IMR-90 (cell line): ENCODE data around the gene MSH4. TPM values are rescaled to one million over a fixed set of nuclear protein-coding genes. Genes with fewer than 3 reads are reported as not detected.

Experiments
- ATAC-seq: fragments of 200-7000 bp; cut with Tn5 transposase; 2 replicates; pipeline ENCODE4 v1.9.1; 2020; ENCODE audit warnings: low read depth, mild to moderate bottlenecking, moderate library complexity
- BruUV-seq: library from RNA; stranded (reverse); fragments of 400-500 nt; replicated peaks from 2 replicates; lab custom pipeline; 2021; lab: Mats Ljungman, UMichigan
- CTCF ChIA-PET: fragments of 300-600 bp; formaldehyde crosslinking; extraction: SDS; loops from one replicate; lab custom pipeline; 2021; ENCODE audit warnings: antibody characterized with exemption; lab: Yijun Ruan, JAX
- POLR2A ChIA-PET: fragments of 300-600 bp; sonication (Branson Sonifier 250); formaldehyde crosslinking; loops from one replicate; lab custom pipeline; 2022; ENCODE audit warnings: antibody characterized with exemption; ENCODE audit not compliant: unreplicated experiment; lab: Charles Lee
- DNase-seq: peaks from one replicate; pipeline ENCODE4 v3.0.0; 2013
- H2AFZ ChIP-seq: replicated peaks from 2 replicates; pipeline ENCODE3; 2013; ENCODE audit warnings: low read length, mild to moderate bottlenecking; ENCODE audit not compliant: poor library complexity
- H2AK5ac ChIP-seq: 2 replicates; pipeline ENCODE4 v1.6.1; 2013; ENCODE audit warnings: low read depth, low read length, inconsistent platforms
- H2AK9ac ChIP-seq: replicated peaks from 2 replicates; pipeline ENCODE3; 2013; ENCODE audit warnings: mild to moderate bottlenecking, low read depth, low read length, moderate library complexity; ENCODE audit not compliant: poor library complexity
- H2BK120ac ChIP-seq: 2 replicates; pipeline ENCODE4 v1.6.1; 2013; ENCODE audit warnings: low read depth, low read length, inconsistent platforms
- H2BK15ac ChIP-seq: 3 replicates; pipeline ENCODE4 v1.6.1; 2013; ENCODE audit warnings: low read depth, low read length, inconsistent platforms
- H2BK20ac ChIP-seq: 2 replicates; pipeline ENCODE4 v1.6.1; 2013; ENCODE audit warnings: low read depth, mild to moderate bottlenecking, inconsistent platforms, low read length, moderate library complexity
- H2BK5ac ChIP-seq: 2 replicates; pipeline ENCODE4 v1.6.1; 2013; ENCODE audit warnings: mild to moderate bottlenecking, low read depth, low read length, inconsistent platforms; ENCODE audit not compliant: poor library complexity, severe bottlenecking
- H3K14ac ChIP-seq: replicated peaks from 2 replicates; pipeline ENCODE4 v1.6.1; 2013; ENCODE audit warnings: low read depth, low read length, inconsistent platforms
- H3K18ac ChIP-seq: 2 replicates; pipeline ENCODE4 v1.6.1; 2013; ENCODE audit warnings: low read depth, low read length, control low read depth
- H3K23ac ChIP-seq: 2 replicates; pipeline ENCODE4 v1.6.1; 2013; ENCODE audit warnings: low read depth, low read length, inconsistent platforms
- H3K27ac ChIP-seq: 2 replicates; pipeline ENCODE4 v1.5.1; 2013; ENCODE audit warnings: mild to moderate bottlenecking, control low read depth, low read length; ENCODE audit not compliant: insufficient read depth
- H3K27me3 ChIP-seq: 2 replicates; pipeline ENCODE4 v1.6.1; 2013; ENCODE audit warnings: low read length; ENCODE audit not compliant: control insufficient read depth, insufficient read depth
- H3K36me3 ChIP-seq: 2 replicates; pipeline ENCODE4 v1.6.1; 2013; ENCODE audit warnings: low read length, mixed read lengths; ENCODE audit not compliant: control insufficient read depth, insufficient read depth
- H3K4ac ChIP-seq: 2 replicates; pipeline ENCODE4 v1.6.1; 2013; ENCODE audit warnings: low read depth, low read length, inconsistent platforms
- H3K4me1 ChIP-seq: 2 replicates; pipeline ENCODE4 v1.6.1; 2013; ENCODE audit warnings: low read length, mixed read lengths; ENCODE audit not compliant: control insufficient read depth, insufficient read depth
- H3K4me2 ChIP-seq: 2 replicates; pipeline ENCODE4 v1.6.1; 2013; ENCODE audit warnings: low read depth, mild to moderate bottlenecking, control low read depth, low read length, moderate library complexity
- H3K4me3 ChIP-seq: 2 replicates; pipeline ENCODE4 v1.5.1; 2013; ENCODE audit warnings: low read depth, mild to moderate bottlenecking, control low read depth, low read length, moderate library complexity; ENCODE audit not compliant: insufficient read depth
- H3K56ac ChIP-seq: 2 replicates; pipeline ENCODE4 v1.6.1; 2013; ENCODE audit warnings: low read length, inconsistent platforms; ENCODE audit not compliant: insufficient read depth; ENCODE audit errors: extremely low read depth
- H3K79me1 ChIP-seq, 2 experiments: 2 replicates each; pipeline ENCODE4 v1.6.1; 2013; ENCODE audit warnings: low read length in 2 of 2, inconsistent platforms in 1 of 2, low read depth in 1 of 2
- H3K9ac ChIP-seq: 2 replicates; pipeline ENCODE4 v1.6.1; 2013; ENCODE audit warnings: low read depth, low read length, control low read depth
- H3K9me1 ChIP-seq: 2 replicates; pipeline ENCODE4 v1.6.1; 2013; ENCODE audit warnings: low read length, inconsistent platforms; ENCODE audit not compliant: insufficient read depth
- H3K9me3 ChIP-seq: 2 replicates; pipeline ENCODE4 v1.6.1; 2013; ENCODE audit warnings: low read length; ENCODE audit not compliant: control insufficient read depth, insufficient read depth
- H4K20me1 ChIP-seq: 2 replicates; pipeline ENCODE4 v1.6.1; 2013; ENCODE audit warnings: low read length, inconsistent platforms; ENCODE audit not compliant: insufficient read depth
- H4K5ac ChIP-seq: 2 replicates; pipeline ENCODE4 v1.6.1; 2013; ENCODE audit warnings: mild to moderate bottlenecking, low read depth, low read length, control low read depth
- H4K8ac ChIP-seq, 2 experiments: 2 replicates each; pipeline ENCODE4 v1.6.1; 2013; ENCODE audit warnings: low read depth in 2 of 2, low read length in 2 of 2, control low read depth in 1 of 2, inconsistent platforms in 1 of 2
- H4K91ac ChIP-seq: 2 replicates; pipeline ENCODE4 v1.6.1; 2013; ENCODE audit warnings: low read depth, low read length, inconsistent platforms; ENCODE audit not compliant: insufficient read depth
- BHLHE40 ChIP-seq: fragments of 150-350 bp; IDR thresholded peaks from 2 replicates; pipeline ENCODE4 v1.6.1; 2016; ENCODE audit warnings: mild to moderate bottlenecking, low read depth, low read length
- CEBPB ChIP-seq: IDR thresholded peaks from 2 replicates; pipeline ENCODE4 v1.6.1; 2012; ENCODE audit warnings: low read depth, low read length, improper control_type of control experiment
- CHD1 ChIP-seq: IDR thresholded peaks from 2 replicates; pipeline ENCODE4 v1.6.1; 2012; ENCODE audit warnings: low read depth, low read length, improper control_type of control experiment
- CTCF ChIP-seq: conservative IDR thresholded peaks from 2 replicates; pipeline ENCODE4 v1.5.1; 2012; ENCODE audit warnings: mild to moderate bottlenecking, low read depth, low read length, improper control_type of control experiment
- MAFK ChIP-seq: IDR thresholded peaks from 2 replicates; pipeline ENCODE4 v1.6.1; 2012; ENCODE audit warnings: low read depth, low read length, improper control_type of control experiment
- MAZ ChIP-seq: IDR thresholded peaks from 2 replicates; pipeline ENCODE4 v1.6.1; 2012; ENCODE audit warnings: low read depth, mild to moderate bottlenecking, low read length, improper control_type of control experiment, moderate library complexity, borderline replicate concordance
- MXI1 ChIP-seq: IDR thresholded peaks from 2 replicates; pipeline ENCODE4 v1.6.1; 2012; ENCODE audit warnings: low read depth, mild to moderate bottlenecking, low read length, moderate library complexity, borderline replicate concordance
- NFE2L2 ChIP-seq: fragments of 150-350 bp; IDR thresholded peaks from 2 replicates; pipeline ENCODE4 v1.6.1; 2016; ENCODE audit warnings: low read depth, mild to moderate bottlenecking, low read length
- POLR2A ChIP-seq: IDR thresholded peaks from 2 replicates; pipeline ENCODE4 v1.6.1; 2012; ENCODE audit warnings: mild to moderate bottlenecking, low read depth, low read length
- RAD21 ChIP-seq: IDR thresholded peaks from 2 replicates; pipeline ENCODE4 v1.6.1; 2012; ENCODE audit warnings: low read length, improper control_type of control experiment
- RCOR1 ChIP-seq: IDR thresholded peaks from 2 replicates; pipeline ENCODE4 v1.6.1; 2012; ENCODE audit warnings: mild to moderate bottlenecking, low read length, improper control_type of control experiment; ENCODE audit not compliant: insufficient replicate concordance
- RFX5 ChIP-seq: IDR thresholded peaks from 2 replicates; pipeline ENCODE4 v1.8.0; 2012; ENCODE audit warnings: low read depth, mild to moderate bottlenecking, low read length, moderate library complexity
- SMC3 ChIP-seq: fragments of 150-350 bp; IDR thresholded peaks from 2 replicates; pipeline ENCODE4 v1.6.1; 2016; ENCODE audit warnings: low read depth, mild to moderate bottlenecking, antibody characterized with exemption, low read length, moderate library complexity
- USF2 ChIP-seq: fragments of 150-350 bp; IDR thresholded peaks from 2 replicates; pipeline ENCODE4 v1.6.1; 2017; ENCODE audit warnings: mild to moderate bottlenecking, antibody characterized with exemption, low read length, low read depth
- WGBS, 2 experiments: methylation state at CpG; one replicate each; pipeline versions ENCODE4 v1.1.5 to v1.1.7; 2013; ENCODE audit warnings: missing lambda C conversion rate in 2 of 2; ENCODE audit not compliant: insufficient read length in 1 of 2; ENCODE audit errors: extremely low coverage in 2 of 2; 5-methylcytosine and 5-hydroxymethylcytosine counted together
- dilution Hi-C: fragments of 300-500 bp; cut with HindIII; formaldehyde crosslinking; loops from one replicate; pipeline ENCODE4 v1.14.3; 2018; ENCODE audit warnings: low sequenced_read_pairs; ENCODE audit not compliant: unreplicated experiment
- in situ Hi-C: fragments of 300-500 bp; cut with MboI; formaldehyde crosslinking; loops from 3 replicates; pipeline ENCODE4 v1.14.3; 2019; ENCODE audit warnings: low sequenced_read_pairs, inconsistent platforms, mixed read lengths
- intact Hi-C: fragments of 100-400 bp; cut with micrococcal nuclease; formaldehyde crosslinking; loops from 2 replicates; pipeline ENCODE4 v1.10.0; 2022
- polyA plus RNA-seq, 3 experiments: library from polyadenylated mRNA; depleted of rRNA; stranded (reverse); fragments of >200 nt; gene quantifications; 2 replicates each; pipeline ENCODE4 v1.2.3, GENCODE V29; 2012; ENCODE audit warnings: low replicate concordance in 1 of 3
- total RNA-seq: library from RNA; depleted of rRNA; stranded (reverse); fragments of >200 nt; gene quantifications from 2 replicates; pipeline ENCODE4 v1.2.3, GENCODE V29; 2012

The MSH4 gene
- total and polyA plus RNA-seq, 2 of the 4 experiments (the other 2 are of a cell fraction), result under 0.01 to 0.02 TPM

GRCh38 chr1:75932304-75932703 lies 135.6 kb downstream of the MSH4 start, which contains the start of gene ASB17:
ASB17 (minus strand) TSS chr1:75932404; CDS start chr1:75932291, 113 bp downstream.
- no peak for DNase-seq
- Histone ChIP-seq H2BK15ac (no peak within 1 kb of the TSS), H3K56ac (no peak within 1 kb of the TSS), H3K4me3 (no peak within 1 kb of the TSS), H3K18ac (no peak within 1 kb of the TSS), H3K4me1 (no peaks in the 10 kb centered on the region), H2AK5ac (no peak within 1 kb of the TSS), H2BK5ac (no peak within 1 kb of the TSS), H2AK9ac (no peak within 1 kb of the TSS), H3K4me2 (no peak within 1 kb of the TSS), H3K79me1 (no peaks in the 10 kb centered on the region), H2AFZ (no peak within 1 kb of the TSS), H3K9me1 (no peaks in the 10 kb centered on the region), H2BK20ac (no peak within 1 kb of the TSS), H3K27ac (no peak within 1 kb of the TSS), H3K14ac (no peak within 1 kb of the TSS), H2BK120ac (no peak within 1 kb of the TSS), H3K9me3 (no peaks in the 10 kb centered on the region), H4K91ac (no peak within 1 kb of the TSS), H4K20me1 (no peaks in the 10 kb centered on the region), H4K8ac (no peak within 1 kb of the TSS), H4K5ac (no peak within 1 kb of the TSS), H3K9ac (no peak within 1 kb of the TSS), H3K23ac (no peak within 1 kb of the TSS), H3K36me3 (no peaks in the 10 kb centered on the region), H3K4ac (no peak within 1 kb of the TSS), H3K27me3 (no peaks in the 10 kb centered on the region)
- POLR2A ChIA-PET, result no interaction called here
- WGBS, 2 experiments, result no CpG with 5 or more reads among the region's 1 CpG
- BruUV-seq, result no TSS peak
- dilution Hi-C loops (no loop called here), in situ Hi-C loops (no loop called here), intact Hi-C loops (no loop called here)
- TF ChIP-seq BHLHE40, result no peak
- no peak for TF ChIP-seq CTCF
- no peak for TF ChIP-seq POLR2A
- no peak for TF ChIP-seq RFX5
- no peak for TF ChIP-seq NFE2L2
- TF ChIP-seq CHD1, result no peak
- no peak for TF ChIP-seq MXI1
- TF ChIP-seq SMC3, result no peak
- TF ChIP-seq CEBPB, result no peak
- TF ChIP-seq USF2, result no peak
- no peak for TF ChIP-seq RCOR1
- TF ChIP-seq RAD21, result no peak
- TF ChIP-seq MAFK, result no peak
- TF ChIP-seq MAZ, result no peak
- CTCF ChIA-PET, result no interaction called here
- no peak for ATAC-seq
